Measurements from ENCODE around the gene MYH14.

Gene MYH14

GRCh38 chr19:50272263-50272897 is 69.0 kb downstream of the MYH14 start:
- no peaks in the 10 kb centered on the region for H3F3A ChIP-seq (ENCODE audit: insufficient read depth)

GRCh38 chr19:50273821-50274220 is 70.4 kb downstream of the MYH14 start:
- Histone ChIP-seq H2AFZ (ENCODE audit: low read depth, low read length, severe bottlenecking) (no peak overlapping the region), H3K4me2 (ENCODE audit: low read depth, low read length, poor library complexity, severe bottlenecking) (no peak overlapping the region), H3K4me3 (ENCODE audit: insufficient read depth, low read length, poor library complexity, severe bottlenecking) (no peak overlapping the region), H4K20me1 (ENCODE audit: low read depth, low read length) (no peaks in the 10 kb centered on the region), H3K27ac (ENCODE audit: low read depth, low read length) (no peak overlapping the region), H3K9me2 (replicated peaks; ENCODE audit: insufficient read depth, low read length) (no peaks in the 10 kb centered on the region), H3K9ac (ENCODE audit: low read length) (no peak overlapping the region), H3F3A (ENCODE audit: insufficient read depth) (no peaks in the 10 kb centered on the region), H3K79me2 (ENCODE audit: insufficient read depth, low read length) (no peaks in the 10 kb centered on the region), H3K36me3 (ENCODE audit: low read length) (no peaks in the 10 kb centered on the region), H3K9me3 (ENCODE audit: insufficient read depth, low read length) (no peaks in the 10 kb centered on the region), H3K27me3 (ENCODE audit: low read length) (no peaks in the 10 kb centered on the region)
- TF ChIP-seq EZH2phosphoT487 (conservative IDR thresholded peaks at IDR 0.05; ENCODE audit: low read length) (no peak), CTCF (IDR thresholded peaks at IDR 0.05; ENCODE audit: insufficient read depth, low read length, poor library complexity, severe bottlenecking) (no peak)

More at GRCh38 chr19:50272263-50272897, 69.0 kb downstream of the MYH14 start:
- no peak overlapping the region for H3K4me2 ChIP-seq (ENCODE audit: low read depth, low read length, poor library complexity, severe bottlenecking)
- no peak overlapping the region for H2AFZ ChIP-seq (ENCODE audit: low read depth, low read length, severe bottlenecking)
- no peaks in the 10 kb centered on the region for H3K27me3 ChIP-seq (ENCODE audit: low read length)
- no peaks in the 10 kb centered on the region for H3K79me2 ChIP-seq (ENCODE audit: insufficient read depth, low read length)
- H4K20me1 ChIP-seq (ENCODE audit: low read depth, low read length), result no peaks in the 10 kb centered on the region
- H3K9me2 ChIP-seq (replicated peaks; ENCODE audit: insufficient read depth, low read length), result no peaks in the 10 kb centered on the region
- H3K9ac ChIP-seq (ENCODE audit: low read length), result no peak overlapping the region
- no peaks in the 10 kb centered on the region for H3K36me3 ChIP-seq (ENCODE audit: low read length)
- H3K4me3 ChIP-seq (ENCODE audit: insufficient read depth, low read length, poor library complexity, severe bottlenecking), result no peak overlapping the region
- no peaks in the 10 kb centered on the region for H3K9me3 ChIP-seq (ENCODE audit: insufficient read depth, low read length)
- H3K27ac ChIP-seq (ENCODE audit: low read depth, low read length), result no peak overlapping the region
- TF ChIP-seq EZH2phosphoT487 (conservative IDR thresholded peaks at IDR 0.05; ENCODE audit: low read length) (no peak), CTCF (IDR thresholded peaks at IDR 0.05; ENCODE audit: insufficient read depth, low read length, poor library complexity, severe bottlenecking) (no peak)

GRCh38 chr19:50275577-50276368 is 72.4 kb downstream of the MYH14 start:
- no peaks in the 10 kb centered on the region for H3K36me3 ChIP-seq (ENCODE audit: low read length)
- no peak overlapping the region for H3K4me2 ChIP-seq (ENCODE audit: low read depth, low read length, poor library complexity, severe bottlenecking)
- no peaks in the 10 kb centered on the region for H3K79me2 ChIP-seq (ENCODE audit: insufficient read depth, low read length)
- H3K27ac ChIP-seq (ENCODE audit: low read depth, low read length), result no peak overlapping the region
- no peaks in the 10 kb centered on the region for H3F3A ChIP-seq (ENCODE audit: insufficient read depth)
- H3K9me3 ChIP-seq (ENCODE audit: insufficient read depth, low read length), result no peaks in the 10 kb centered on the region
- no peaks in the 10 kb centered on the region for H3K9me2 ChIP-seq (replicated peaks; ENCODE audit: insufficient read depth, low read length)
- no peak overlapping the region for H3K4me3 ChIP-seq (ENCODE audit: insufficient read depth, low read length, poor library complexity, severe bottlenecking)
- H3K9ac ChIP-seq (ENCODE audit: low read length), result no peak overlapping the region
- H3K27me3 ChIP-seq (ENCODE audit: low read length), result no peaks in the 10 kb centered on the region
- no peak overlapping the region for H2AFZ ChIP-seq (ENCODE audit: low read depth, low read length, severe bottlenecking)
- TF ChIP-seq CTCF (IDR thresholded peaks at IDR 0.05; ENCODE audit: insufficient read depth, low read length, poor library complexity, severe bottlenecking) (no peak), EZH2phosphoT487 (conservative IDR thresholded peaks at IDR 0.05; ENCODE audit: low read length) (no peak)
- no peaks in the 10 kb centered on the region for H4K20me1 ChIP-seq (ENCODE audit: low read depth, low read length)
